HG03521 (cell line): Measurements from ENCODE around the gene ZNF177.

Experiments used
- ATAC-seq: cut with Tn5 transposase; IDR thresholded peaks from one replicate; pipeline ENCODE4 v1.9.1; 2021; ENCODE audit warnings: mild to moderate bottlenecking, moderate library complexity; ENCODE audit not compliant: unreplicated experiment

The ZNF177 gene

DNA sequence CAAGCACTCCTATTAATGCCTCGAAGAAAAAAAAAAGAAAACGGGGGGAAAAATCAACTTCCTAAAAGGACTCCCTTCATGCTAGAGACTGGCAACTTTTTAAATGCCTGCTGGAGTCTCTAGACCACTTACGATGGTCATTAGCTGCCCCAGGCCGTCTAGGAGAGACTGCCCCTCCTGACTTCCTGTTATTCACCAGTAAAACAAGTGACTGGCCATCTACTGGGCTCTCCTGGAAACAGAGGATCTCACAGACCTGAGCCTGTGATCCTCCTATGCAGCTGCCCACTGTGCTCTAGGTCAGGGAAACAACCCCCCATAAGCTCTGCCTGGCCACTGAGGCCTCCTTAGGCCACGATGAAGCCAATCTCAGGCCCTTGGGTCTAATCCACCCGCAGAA is 65.1 kb downstream of the ZNF177 start:
- no peak for ATAC-seq

DNA sequence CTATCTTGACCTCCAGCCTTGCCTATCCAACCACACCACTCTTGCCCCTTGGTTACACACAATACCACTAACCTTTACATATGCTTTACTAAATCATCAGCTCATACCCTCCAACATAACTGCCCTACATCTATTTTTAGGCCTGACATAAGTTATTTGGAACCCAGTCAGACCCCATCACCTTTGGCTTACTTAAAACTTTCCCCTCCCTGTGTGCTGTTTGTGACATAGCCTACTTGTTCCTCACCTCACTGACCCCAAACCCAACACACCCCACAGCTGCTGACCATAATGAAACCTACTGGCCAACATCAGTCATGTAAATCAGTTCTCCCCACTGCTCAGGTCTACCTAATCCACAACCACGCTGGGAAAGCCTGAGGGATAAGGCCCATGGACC is 67.6 kb downstream of the ZNF177 start:
- no peak for ATAC-seq

DNA sequence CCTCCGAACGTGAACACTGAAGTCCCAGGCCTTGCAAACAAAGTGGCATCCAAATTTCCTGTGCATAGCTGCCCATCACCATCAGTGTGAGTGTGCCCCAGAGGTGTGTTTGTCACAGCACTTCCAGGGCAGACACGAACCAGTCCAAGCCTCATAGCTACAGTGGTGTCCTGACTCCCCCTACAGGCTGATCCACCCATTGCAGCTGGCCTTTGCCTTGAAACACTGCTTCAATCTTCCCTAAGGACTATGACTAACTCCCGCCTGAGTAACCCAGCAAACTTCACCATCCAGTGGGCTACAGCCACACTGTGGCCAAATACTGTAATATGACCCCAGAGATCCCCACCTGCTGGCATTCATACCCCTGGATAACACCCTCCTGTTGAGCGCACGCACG is 68.7 kb downstream of the ZNF177 start:
- no peak for ATAC-seq
